GM18507 (cell line): ENCODE measurements around the gene PLPP4.
"Not testable (repeated sequence)": the region's sequence is repeated elsewhere in the genome, so short reads cannot be mapped to it uniquely, and the experiment has no call there.

Experiments
- DNase-seq: peaks from one replicate; pipeline ENCODE4 v3.0.0; 2011; ENCODE audit warnings: low read depth; ENCODE audit not compliant: insufficient read length; ENCODE audit errors: extremely low spot score
- FAIRE-seq: peaks from 2 replicates; lab custom pipeline; 2011; peaks lifted over from hg19 to GRCh38; lab: Jason Lieb, UNC

Gene PLPP4

GRCh38 chr10:120480848-120481247, 23.8 kb downstream of the PLPP4 start:
- DNase-seq (no peak), FAIRE-seq (no peak)

DNA sequence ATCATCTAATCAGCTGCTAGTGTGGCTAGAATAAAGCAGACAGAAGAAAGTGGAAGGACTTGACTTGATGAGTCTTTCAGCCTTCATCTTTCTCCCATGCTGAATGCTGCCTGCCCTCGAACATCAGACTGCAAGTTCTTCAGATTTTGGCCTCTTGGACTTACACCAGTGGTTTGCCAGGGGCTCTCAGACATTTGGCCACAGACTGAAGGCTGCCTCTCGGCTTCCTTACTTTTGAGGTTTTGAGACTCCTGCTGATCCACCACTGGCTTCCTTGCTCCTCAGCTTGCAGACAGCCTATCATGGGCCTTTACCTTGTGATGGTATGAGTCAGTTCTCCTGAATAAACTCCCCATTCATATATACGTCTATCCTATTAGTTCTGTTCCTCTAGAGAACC, 26.0 kb downstream of the PLPP4 start:
- FAIRE-seq (no peak), DNase-seq (no peak)

- no peak for FAIRE-seq
- no peak for DNase-seq
Measured at GRCh38 chr10:120483651-120484301, 26.7 kb downstream of the PLPP4 start.

DNA sequence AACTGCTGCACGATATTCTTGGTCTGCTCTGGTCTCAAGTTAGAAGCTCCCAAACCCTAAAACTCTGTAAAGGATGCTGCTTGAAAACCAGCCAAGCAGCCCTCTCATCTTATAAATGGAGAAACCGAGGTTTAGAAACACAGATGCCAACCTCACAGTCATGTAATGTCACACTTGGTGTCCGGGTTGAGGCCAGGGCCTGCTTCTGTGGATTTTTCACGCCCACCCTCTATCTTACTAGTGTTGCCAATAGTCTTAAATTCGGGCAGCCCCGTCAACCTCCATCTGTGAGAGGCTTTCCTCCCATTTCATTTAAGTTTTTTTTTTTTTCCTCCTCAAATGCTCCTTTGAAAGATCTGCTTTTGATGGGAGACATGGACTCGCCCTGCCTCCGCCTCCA, 28.9 kb downstream of the PLPP4 start:
- DNase-seq (no peak), FAIRE-seq (no peak)

GRCh38 chr10:120486671-120487205, 29.7 kb downstream of the PLPP4 start:
- FAIRE-seq (no peak), DNase-seq (no peak)

DNA sequence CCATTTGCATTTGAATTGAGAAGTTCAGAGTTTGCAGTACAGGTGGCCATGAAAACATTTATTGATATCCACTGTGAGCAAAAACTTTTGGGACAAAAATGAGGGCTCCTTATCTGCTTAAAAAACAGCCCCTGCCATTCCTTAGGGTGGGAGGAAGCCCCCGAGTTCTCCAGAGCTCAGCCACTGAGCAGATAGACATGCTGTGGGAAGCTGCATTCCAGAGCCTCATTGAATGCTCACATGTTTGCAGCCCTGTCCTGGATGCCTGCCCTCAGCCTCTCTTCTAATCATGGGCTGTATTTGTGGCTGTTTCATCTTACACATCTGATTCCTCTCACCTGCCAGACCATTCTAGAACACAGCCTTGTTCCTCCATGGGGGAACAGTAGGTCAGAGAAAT, 33.3 kb downstream of the PLPP4 start:
- no peak for DNase-seq
- FAIRE-seq: no peak

DNA sequence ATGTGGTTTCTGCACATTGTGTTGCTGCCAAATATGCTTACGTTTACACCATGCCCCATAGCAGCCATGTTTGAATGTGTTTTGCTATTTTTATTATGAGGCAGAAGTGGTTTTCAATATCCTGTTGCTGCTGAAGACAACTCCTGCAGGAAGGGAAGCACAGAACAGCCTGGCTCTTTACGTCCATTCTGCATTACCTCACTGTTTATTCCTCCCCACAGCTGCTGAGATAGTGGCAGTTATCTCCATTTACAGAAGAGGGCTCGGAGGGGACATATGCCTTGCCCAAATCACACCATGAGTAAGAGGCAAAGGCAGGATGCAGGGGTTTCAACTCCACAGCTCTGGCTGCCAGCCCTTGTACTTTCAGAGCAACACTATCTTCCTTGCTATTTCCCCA, 35.3 kb downstream of the PLPP4 start:
- FAIRE-seq (no peak), DNase-seq (no peak)

DNA sequence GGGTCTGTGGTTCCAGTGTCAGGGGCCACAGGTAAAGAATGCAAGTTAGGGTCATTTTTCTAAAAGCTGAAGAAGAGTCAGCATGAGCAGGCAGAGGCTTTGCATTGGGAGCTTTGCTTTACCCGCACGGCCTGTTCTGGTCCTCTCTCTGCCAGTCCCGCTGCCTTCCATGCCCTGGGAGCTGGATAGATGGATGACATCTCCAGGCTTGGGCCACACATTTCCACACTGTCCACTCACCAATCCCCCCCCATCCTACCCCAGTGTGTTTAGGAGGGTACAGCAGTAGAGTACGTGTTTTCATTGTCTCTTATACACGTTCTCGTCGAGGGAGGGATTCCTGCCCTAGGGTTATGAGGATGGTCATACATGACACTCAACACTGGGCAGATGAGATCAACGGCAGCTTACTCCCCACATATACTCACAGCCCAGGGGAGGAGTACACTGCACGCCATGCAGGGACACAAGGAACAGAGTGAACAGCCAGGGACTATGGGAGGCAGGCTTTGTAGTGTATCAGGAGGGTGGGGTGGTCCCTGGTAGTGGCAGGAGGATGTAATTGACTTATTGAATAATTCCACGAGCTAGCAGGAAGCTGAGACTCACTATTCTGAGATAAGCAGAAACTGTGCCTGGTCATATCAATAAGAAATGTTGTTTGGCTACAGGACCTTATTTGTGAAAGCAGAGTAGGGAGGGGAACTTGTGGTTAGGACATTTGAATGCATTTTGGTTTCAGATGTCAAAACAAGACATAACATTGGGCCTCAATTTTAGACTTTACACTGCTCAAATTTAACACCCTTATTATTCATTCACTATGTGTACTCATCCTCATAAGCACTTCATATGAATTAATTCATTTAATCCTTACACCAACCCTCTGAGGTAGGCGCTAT, 36.6 kb downstream of the PLPP4 start:
- DNase-seq: no peak
- no peak for FAIRE-seq

- FAIRE-seq (no peak), DNase-seq (no peak)
Measured at GRCh38 chr10:120494313-120494710, 37.3 kb downstream of the PLPP4 start.

GRCh38 chr10:120495226-120496009, 38.4 kb downstream of the PLPP4 start:
- FAIRE-seq (no peak), DNase-seq (no peak)

- no peak for DNase-seq
- FAIRE-seq: no peak
Measured at GRCh38 chr10:120499883-120500282, 42.9 kb downstream of the PLPP4 start.

- FAIRE-seq (no peak), DNase-seq (no peak)
Measured at GRCh38 chr10:120503689-120504088, 46.7 kb downstream of the PLPP4 start.

GRCh38 chr10:120504227-120504626, 47.2 kb downstream of the PLPP4 start:
- not testable (repeated sequence) for DNase-seq
- FAIRE-seq: peak; percentile 31

GRCh38 chr10:120505056-120505455, 48.0 kb downstream of the PLPP4 start:
- DNase-seq: no peak

GRCh38 chr10:120505866-120506265, 48.8 kb downstream of the PLPP4 start:
- no peak for FAIRE-seq
- no peak for DNase-seq

More at GRCh38 chr10:120505056-120505455, 48.0 kb downstream of the PLPP4 start:
- no peak for FAIRE-seq

- FAIRE-seq: no peak
- no peak for DNase-seq
Measured at GRCh38 chr10:120506674-120507073, 49.6 kb downstream of the PLPP4 start.

GRCh38 chr10:120507175-120507574, 50.1 kb downstream of the PLPP4 start:
- no peak for DNase-seq
- no peak for FAIRE-seq

- DNase-seq (no peak), FAIRE-seq (no peak)
Measured at GRCh38 chr10:120507651-120508050, 50.6 kb downstream of the PLPP4 start.

DNA sequence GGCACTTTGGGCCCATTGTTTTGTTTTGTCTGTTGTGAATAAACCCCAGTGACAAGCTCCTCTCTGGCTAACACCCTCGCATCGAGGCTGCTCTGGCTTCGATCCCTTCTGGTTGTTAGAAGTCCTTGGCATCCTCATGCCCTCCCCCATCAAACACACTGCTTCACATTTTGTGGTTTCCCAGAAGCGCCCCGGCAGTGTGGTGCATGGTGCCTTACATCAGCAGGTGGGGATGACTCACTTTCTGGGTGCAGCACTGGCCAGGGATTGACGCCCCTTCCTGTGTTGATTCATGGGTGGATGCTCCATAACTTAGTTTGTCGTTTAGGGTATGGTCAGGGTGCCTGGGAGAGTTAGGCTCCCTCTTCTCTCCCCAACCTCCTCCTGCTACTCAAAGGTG, 51.4 kb downstream of the PLPP4 start:
- DNase-seq (no peak), FAIRE-seq (no peak)

DNA sequence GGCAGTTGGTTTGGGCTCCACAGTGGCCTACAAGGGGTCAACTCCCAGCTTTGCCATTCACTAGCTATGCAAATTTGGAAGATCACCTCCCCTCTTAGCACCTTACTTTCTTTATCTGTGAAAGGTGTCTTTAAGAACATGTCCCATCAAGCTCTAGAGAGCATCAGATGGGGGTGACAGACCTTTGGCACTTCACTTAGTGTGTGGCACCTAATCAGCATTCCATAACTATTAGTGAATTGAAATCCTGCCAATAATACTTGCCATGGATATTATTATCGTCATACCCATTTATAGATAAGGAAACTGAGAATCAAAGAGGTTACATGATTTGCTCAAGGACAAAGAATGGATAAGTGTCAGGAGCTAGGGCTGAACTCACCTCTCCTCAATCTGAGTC, 51.9 kb downstream of the PLPP4 start:
- FAIRE-seq (no peak), DNase-seq (no peak)
